NT2/D1 (cell line): ENCODE data around the gene DYSF.

Experiments used
- DNase-seq: peaks from one replicate; pipeline ENCODE4 v3.0.0-alpha.2; 2011; ENCODE audit warnings: low read depth, low spot score
- H3K27me3 ChIP-seq: 2 replicates; pipeline ENCODE4 v1.6.0; 2011; ENCODE audit warnings: mild to moderate bottlenecking; ENCODE audit not compliant: insufficient read length, insufficient read depth
- H3K36me3 ChIP-seq: 2 replicates; pipeline ENCODE4 v1.6.1; 2011; ENCODE audit warnings: mild to moderate bottlenecking, low read length, mixed read lengths; ENCODE audit not compliant: insufficient read depth, insufficient read length
- H3K4me1 ChIP-seq: 2 replicates; pipeline ENCODE4 v1.5.1; 2011; ENCODE audit not compliant: insufficient read depth, insufficient read length
- H3K4me3 ChIP-seq: 2 replicates; pipeline ENCODE4 v1.5.1; 2011; ENCODE audit warnings: low read depth; ENCODE audit not compliant: insufficient read length
- H3K9ac ChIP-seq: 2 replicates; pipeline ENCODE4 v1.6.0; 2011; ENCODE audit warnings: low read depth; ENCODE audit not compliant: insufficient read length
- H3K9me3 ChIP-seq: 2 replicates; pipeline ENCODE4 v1.5.1; 2011; ENCODE audit warnings: mild to moderate bottlenecking, low read length; ENCODE audit not compliant: insufficient read depth
- SUZ12 ChIP-seq: IDR thresholded peaks from 2 replicates; pipeline ENCODE4 v1.6.1; 2011; ENCODE audit not compliant: insufficient read length, insufficient read depth; ENCODE audit errors: extremely low read depth
- YY1 ChIP-seq: IDR thresholded peaks from 2 replicates; pipeline ENCODE4 v1.6.1; 2011; ENCODE audit not compliant: insufficient read length, insufficient read depth
- ZNF274 ChIP-seq: IDR thresholded peaks from 2 replicates; pipeline ENCODE4 v1.6.1; 2011; ENCODE audit warnings: mild to moderate bottlenecking, low read depth, low read length

The DYSF gene

DNA sequence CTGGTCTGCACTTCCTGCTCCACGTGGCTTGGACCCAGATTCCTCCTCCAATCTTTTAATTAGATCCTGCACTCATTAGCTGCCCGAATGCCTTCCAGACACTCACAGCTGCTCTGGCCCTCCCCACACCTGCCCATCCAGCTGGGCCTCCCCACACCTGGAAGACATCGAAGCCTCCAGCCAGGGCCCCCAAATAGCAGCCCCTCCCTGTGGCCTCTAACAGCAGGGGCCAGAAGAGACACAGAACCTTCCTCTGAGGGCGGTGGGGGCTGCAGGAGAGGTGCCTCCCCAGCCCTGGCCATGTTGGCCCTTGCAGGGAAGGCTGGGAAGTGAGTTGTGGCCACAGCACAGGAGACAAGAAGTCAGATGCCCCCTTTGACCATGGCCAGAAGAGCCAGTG lies 252.8 kb downstream of the DYSF start:
- H3K27me3 ChIP-seq, result no peaks in the 10 kb centered on the region
- H3K9me3 ChIP-seq, result no peaks in the 10 kb centered on the region
- no peak overlapping the region for H3K4me3 ChIP-seq
- TF ChIP-seq SUZ12 (no peak), YY1 (no peak), ZNF274 (no peak)
- no peak for DNase-seq
- peaks cover 4% of the 10 kb centered on the region for H3K4me1 ChIP-seq
- no peaks in the 10 kb centered on the region for H3K36me3 ChIP-seq
- H3K9ac ChIP-seq, result no peak overlapping the region

DNA sequence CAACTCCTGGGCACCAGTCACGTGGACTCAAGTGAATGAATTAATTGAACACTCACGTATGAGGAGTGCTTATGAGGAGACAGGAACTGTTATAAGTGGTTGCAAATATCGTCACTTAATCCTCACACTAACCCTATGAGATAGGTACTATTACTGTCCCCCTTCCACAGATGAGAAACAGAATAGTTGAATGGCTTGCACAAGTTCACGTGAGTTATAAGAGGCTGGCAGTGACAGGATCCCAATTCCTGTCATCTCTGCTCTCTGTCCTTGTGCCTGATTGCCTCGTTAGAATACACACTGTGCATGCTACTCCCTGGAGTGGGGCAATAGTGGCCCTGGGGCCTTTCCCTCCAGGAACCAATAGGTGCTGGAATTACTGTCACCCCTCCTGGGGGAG lies 253.5 kb downstream of the DYSF start:
- DNase-seq, result no peak
- Histone ChIP-seq H3K27me3 (no peaks in the 10 kb centered on the region), H3K9ac (no peak overlapping the region), H3K4me1 (peaks cover 2% of the 10 kb centered on the region), H3K9me3 (no peaks in the 10 kb centered on the region), H3K36me3 (no peaks in the 10 kb centered on the region), H3K4me3 (no peak overlapping the region)
- TF ChIP-seq YY1 (no peak), SUZ12 (no peak), ZNF274 (no peak)

DNA sequence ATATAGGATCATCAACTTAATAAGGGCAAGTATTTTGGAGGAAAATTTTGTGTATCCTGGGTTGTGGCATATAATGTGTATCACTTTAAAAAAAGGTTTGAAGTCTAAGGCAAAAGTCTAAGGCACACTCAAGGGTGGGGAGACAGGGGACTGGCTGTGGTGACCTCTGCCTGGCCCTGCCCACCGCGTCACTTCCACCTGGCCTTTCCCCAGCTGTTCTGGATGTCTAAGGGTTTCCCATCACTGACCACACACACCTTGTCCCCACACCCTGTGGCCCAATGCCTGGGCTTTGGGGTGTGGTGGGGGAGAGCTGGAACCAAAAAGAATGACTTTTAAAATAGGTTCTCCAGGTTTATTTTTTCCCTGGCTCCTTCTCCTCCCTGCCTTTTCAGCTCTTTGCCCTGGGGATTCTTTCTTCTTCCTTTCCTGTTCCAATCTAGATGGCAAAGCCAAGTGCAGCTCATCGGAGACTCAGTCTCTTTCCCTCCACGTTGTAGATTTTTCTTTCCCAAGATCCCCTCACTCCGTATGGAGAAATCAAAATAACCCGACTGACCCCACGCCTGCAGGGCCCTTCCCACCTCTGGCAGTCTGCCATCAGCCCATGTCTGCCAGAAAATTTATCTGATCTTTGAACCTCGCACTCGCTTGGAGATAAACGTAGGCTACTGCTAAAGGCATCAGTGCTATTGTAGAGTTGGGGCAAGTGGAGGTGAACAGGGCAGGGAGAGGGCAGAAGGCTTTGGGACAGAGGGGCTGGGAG lies 257.2 kb downstream of the DYSF start:
- no peak overlapping the region for H3K9ac ChIP-seq
- H3K36me3 ChIP-seq, result no peaks in the 10 kb centered on the region
- H3K9me3 ChIP-seq, result no peaks in the 10 kb centered on the region
- DNase-seq, result no peak
- TF ChIP-seq YY1 (no peak), ZNF274 (no peak), SUZ12 (no peak)
- H3K4me1 ChIP-seq, result no peaks in the 10 kb centered on the region
- H3K4me3 ChIP-seq, result no peak overlapping the region
- H3K27me3 ChIP-seq, result no peaks in the 10 kb centered on the region

DNA sequence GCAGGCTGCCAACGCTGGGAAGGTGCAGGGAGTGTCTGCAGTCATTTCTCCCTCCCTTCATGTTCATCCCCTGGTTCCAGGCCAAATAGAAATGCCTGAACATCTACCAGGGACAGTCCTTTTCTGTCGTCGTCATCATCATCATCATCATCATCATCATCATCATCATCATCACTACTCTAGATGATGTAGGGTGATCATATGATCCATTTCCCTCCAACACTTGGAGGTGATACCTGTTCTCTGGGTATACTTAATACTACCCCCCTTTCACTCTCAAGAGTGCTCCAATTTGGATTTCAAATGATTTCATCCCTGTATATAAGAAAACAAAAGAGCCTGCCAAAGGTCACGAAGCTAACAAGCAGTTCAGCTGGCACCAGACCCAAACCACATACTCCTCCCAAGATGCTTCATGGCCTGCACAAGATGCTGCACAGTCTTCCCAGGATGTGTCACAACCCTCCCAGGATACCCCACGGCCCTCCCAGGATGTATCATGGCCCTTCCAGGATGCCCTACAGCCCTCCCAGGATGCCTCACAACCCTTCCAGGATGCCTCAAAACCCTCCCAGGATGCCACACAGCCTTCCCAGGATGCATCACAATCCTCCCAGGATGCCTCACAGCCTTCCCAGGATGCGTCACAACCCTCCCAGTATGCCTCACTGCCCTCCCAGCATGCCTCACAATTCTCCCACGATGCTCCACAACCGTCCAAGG lies 257.9 kb downstream of the DYSF start:
- no peak for DNase-seq
- Histone ChIP-seq H3K9ac (no peak overlapping the region), H3K4me1 (no peaks in the 10 kb centered on the region), H3K27me3 (no peaks in the 10 kb centered on the region), H3K9me3 (no peaks in the 10 kb centered on the region), H3K36me3 (no peaks in the 10 kb centered on the region), H3K4me3 (no peak overlapping the region)
- TF ChIP-seq ZNF274, result no peak
- TF ChIP-seq YY1, result no peak
- TF ChIP-seq SUZ12, result no peak

DNA sequence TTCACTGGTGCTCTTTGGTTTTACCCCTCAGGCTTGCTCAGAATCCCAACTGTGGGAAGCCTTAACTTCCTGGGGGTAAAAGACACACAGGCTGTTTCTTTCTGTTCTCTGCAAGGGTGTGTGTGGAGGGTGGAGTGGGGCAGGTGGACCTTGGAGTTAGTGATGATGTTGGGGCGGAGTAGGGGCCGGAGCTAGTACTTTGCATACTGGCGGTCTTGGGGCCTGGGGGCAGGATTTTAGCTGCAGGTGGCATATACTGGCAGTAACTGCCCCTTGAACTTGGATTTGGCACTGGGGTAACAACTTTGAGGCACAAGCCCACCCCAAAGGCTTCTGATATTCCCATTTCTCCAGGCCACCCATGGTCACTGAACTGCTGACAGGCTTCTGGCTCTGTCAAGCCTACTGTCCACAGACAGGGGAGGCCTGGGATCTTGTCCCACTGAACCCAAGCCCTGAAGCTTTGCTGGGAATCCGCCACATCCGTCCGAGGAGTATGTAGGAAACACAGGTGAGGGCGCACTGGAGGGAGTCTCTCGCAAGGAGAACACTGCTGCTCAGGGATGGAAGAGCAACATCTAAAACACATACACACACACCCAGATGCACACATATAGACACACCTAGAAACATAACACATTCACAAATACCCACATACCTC lies 258.9 kb downstream of the DYSF start:
- no peaks in the 10 kb centered on the region for H3K4me1 ChIP-seq
- H3K9ac ChIP-seq, result no peak overlapping the region
- H3K9me3 ChIP-seq, result no peaks in the 10 kb centered on the region
- H3K4me3 ChIP-seq, result no peak overlapping the region
- no peak for DNase-seq
- no peaks in the 10 kb centered on the region for H3K36me3 ChIP-seq
- no peak for TF ChIP-seq YY1
- no peak for TF ChIP-seq SUZ12
- no peak for TF ChIP-seq ZNF274
- H3K27me3 ChIP-seq, result no peaks in the 10 kb centered on the region

DNA sequence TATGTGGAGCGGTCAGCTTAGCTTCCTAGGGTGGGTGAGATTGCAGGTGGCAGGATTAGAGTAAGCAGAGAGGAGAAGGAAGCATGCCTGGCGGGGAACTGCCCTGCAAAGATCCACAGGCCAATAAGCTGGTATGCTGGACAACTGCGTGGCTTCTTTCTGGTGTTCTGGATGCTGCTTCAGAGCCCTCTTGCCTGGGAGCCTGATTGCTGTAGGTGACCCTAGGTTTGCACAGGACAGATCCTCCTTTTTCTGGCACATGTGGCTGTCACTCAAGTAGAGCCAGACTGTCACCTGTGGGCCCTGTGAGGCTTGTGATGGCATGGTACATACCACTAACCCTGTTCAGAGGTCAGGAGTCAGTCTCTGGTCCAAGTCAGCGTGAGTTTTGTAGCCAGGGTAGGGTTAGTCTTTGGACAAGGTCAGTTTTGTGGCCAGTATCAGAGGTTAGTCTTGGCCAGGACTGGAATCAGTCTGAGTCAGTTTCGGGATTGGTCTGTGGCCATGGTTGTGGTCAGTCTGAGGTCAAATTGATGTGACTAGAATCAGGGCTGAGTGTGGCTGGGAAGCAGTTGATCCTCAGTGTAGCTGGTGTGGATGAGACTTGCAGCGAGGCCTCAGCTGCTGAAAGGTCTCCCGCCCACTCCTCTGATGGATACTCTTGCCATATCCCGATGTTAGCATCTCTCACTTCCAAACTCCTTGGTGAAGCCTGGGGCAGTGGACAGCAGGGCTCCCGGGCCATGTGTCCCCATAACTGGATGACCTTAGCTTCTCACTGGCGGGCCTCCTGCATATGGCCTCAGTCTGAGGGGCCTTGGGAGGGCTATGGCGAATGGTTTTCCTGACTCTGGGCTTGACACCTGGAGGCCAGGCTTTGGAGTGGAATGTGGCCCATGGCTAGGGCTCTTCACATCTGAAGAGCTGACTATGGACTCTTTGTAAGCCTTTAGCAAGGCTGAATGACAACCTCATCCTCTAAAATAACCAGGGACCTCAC lies 260.5 kb downstream of the DYSF start:
- TF ChIP-seq SUZ12 (no peak), ZNF274 (no peak)
- no peak overlapping the region for H3K9ac ChIP-seq
- no peaks in the 10 kb centered on the region for H3K9me3 ChIP-seq
- H3K27me3 ChIP-seq, result no peaks in the 10 kb centered on the region
- DNase-seq, result no peak
- H3K4me3 ChIP-seq, result no peak overlapping the region
- H3K4me1 ChIP-seq, result no peaks in the 10 kb centered on the region
- H3K36me3 ChIP-seq, result no peaks in the 10 kb centered on the region
